Transverse colon (tissue), 4 donors: ENCODE measurements around the gene TNFAIP6.

Experiments
- EP300 ChIP-seq: sonication (generic); formaldehyde crosslinking; IDR thresholded peaks from one replicate; pipeline ENCODE4 v1.6.1; 2017; ENCODE audit warnings: antibody characterized with exemption, low read depth
- POLR2A ChIP-seq: fragments of 450-650 bp; IDR thresholded peaks from one replicate; pipeline ENCODE4 v1.6.1; 2016; ENCODE audit warnings: antibody characterized with exemption, mild to moderate bottlenecking, moderate library complexity
- POLR2AphosphoS5 ChIP-seq, 3 donors: sonication (generic); formaldehyde crosslinking; IDR thresholded peaks; one replicate each; pipeline ENCODE4 v1.6.1; 2016; ENCODE audit warnings: antibody characterized with exemption in 3 of 3
- TF ChIP-seq, protein P1 (sequence below), 5 experiments: fragments of 200-600 bp in 3 of 5; fragments of 450-650 bp in 2 of 5; sonication (generic) in 3 of 5; IDR thresholded peaks; 1 replicate in 2 of 5; 2 replicates in 3 of 5; pipeline ENCODE4 v1.5.1; 2016 to 2017; ENCODE audit warnings: antibody characterized with exemption in 5 of 5, inconsistent platforms in 3 of 5, mild to moderate bottlenecking in 2 of 5, moderate library complexity in 1 of 5

DNA sequence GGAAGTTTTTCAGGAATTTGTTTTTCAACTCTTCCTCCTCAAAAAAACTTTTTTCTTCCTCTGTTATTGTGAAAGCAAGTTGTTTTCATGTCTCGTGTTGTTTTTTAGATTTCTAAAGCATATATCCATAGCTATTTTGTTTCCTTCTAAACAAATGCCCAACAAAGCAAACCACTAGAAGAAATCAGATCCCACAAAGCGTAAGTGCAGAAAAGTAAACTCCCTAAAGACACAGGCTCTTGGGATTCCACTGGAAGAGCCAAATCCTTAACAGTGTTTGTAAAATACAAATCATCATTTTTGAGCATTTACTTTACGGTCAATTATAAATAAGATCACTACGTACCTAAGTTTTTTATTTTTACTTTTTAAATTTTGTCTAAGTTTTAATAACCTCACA lies 30.6 kb downstream of the TNFAIP6 start:
- TF ChIP-seq, protein P1, sequence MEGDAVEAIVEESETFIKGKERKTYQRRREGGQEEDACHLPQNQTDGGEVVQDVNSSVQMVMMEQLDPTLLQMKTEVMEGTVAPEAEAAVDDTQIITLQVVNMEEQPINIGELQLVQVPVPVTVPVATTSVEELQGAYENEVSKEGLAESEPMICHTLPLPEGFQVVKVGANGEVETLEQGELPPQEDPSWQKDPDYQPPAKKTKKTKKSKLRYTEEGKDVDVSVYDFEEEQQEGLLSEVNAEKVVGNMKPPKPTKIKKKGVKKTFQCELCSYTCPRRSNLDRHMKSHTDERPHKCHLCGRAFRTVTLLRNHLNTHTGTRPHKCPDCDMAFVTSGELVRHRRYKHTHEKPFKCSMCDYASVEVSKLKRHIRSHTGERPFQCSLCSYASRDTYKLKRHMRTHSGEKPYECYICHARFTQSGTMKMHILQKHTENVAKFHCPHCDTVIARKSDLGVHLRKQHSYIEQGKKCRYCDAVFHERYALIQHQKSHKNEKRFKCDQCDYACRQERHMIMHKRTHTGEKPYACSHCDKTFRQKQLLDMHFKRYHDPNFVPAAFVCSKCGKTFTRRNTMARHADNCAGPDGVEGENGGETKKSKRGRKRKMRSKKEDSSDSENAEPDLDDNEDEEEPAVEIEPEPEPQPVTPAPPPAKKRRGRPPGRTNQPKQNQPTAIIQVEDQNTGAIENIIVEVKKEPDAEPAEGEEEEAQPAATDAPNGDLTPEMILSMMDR (IDR thresholded peaks at IDR 0.05) = no peak
- TF ChIP-seq POLR2AphosphoS5 (IDR thresholded peaks at IDR 0.05) = no peak
- TF ChIP-seq EP300 = no peak
- no peak for TF ChIP-seq POLR2A
